ENCODE data around the gene RNF133. TPM values are rescaled to one million over a fixed set of nuclear protein-coding genes. Genes with fewer than 3 reads are reported as not detected.
"Not testable (repeated sequence)": the region's sequence is repeated elsewhere in the genome, so short reads cannot be mapped to it uniquely, and the experiment has no call there.

The RNF133 gene
- total RNA-seq, 2 experiments from 2014 or later = not detected

DNA sequence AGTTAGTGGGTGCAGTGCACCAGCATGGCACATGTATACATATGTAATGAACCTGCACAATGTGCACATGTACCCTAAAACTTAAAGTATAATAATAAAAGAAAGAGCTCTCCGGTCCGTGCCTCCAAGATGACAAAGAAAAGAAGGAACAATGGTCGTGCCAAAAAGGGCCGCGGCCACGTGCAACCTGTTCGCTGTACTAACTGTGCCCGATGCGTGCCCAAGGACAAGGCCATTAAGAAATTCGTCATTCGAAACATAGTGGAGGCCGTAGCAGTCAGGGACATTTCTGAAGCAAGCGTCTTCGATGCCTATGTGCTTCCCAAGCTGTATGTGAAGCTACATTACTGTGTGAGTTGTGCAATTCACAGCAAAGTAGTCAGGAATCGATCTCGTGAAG lies 17.7 kb downstream of the RNF133 start:
- H3K36me3 Mint-ChIP-seq; H3K4me3 Mint-ChIP-seq; H3K4me1 Mint-ChIP-seq; H3K27me3 Mint-ChIP-seq; CTCF ChIA-PET; DNase-seq; H3K27ac Mint-ChIP-seq; ATAC-seq; H3K9me3 Mint-ChIP-seq (ENCODE audit: low read depth): not testable (repeated sequence)

DNA sequence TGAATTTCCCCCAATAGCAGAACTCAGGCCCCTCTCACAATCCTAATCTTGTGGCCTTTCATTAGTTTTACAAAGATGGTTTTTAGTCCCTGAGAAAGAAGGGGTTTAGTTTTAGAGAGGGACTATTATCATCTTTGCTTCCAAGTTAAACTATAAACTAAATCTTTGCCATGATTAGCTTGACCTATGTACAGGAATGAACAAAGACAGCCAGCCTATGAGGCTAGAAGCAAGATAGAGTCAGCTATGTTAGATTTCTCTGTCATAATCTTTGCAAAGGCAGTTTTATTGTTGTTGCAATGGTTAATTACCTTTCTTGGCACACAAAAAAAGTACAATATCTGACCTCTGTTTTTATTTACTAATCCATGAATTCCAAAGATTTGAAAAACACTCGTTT lies 19.1 kb downstream of the RNF133 start:
- Mint-ChIP-seq H3K36me3 (no peaks in the 10 kb centered on the region), H3K9me3 (ENCODE audit: low read depth) (peaks cover 2% of the 10 kb centered on the region), H3K27me3 (no peaks in the 10 kb centered on the region), H3K4me3 (no peak overlapping the region), H3K27ac (no peak overlapping the region), H3K4me1 (no peaks in the 10 kb centered on the region)
- CTCF ChIA-PET = no interaction called here
- ATAC-seq (no peak), DNase-seq (no peak)

GRCh38 chr7:122679269-122679709 lies 19.6 kb downstream of the RNF133 start:
- H3K4me3 Mint-ChIP-seq; CTCF ChIA-PET; H3K27ac Mint-ChIP-seq; H3K4me1 Mint-ChIP-seq; DNase-seq; ATAC-seq; H3K36me3 Mint-ChIP-seq; H3K9me3 Mint-ChIP-seq (ENCODE audit: low read depth); H3K27me3 Mint-ChIP-seq: not testable (repeated sequence)

GRCh38 chr7:122677149-122677548 lies 21.8 kb downstream of the RNF133 start:
- no peaks in the 10 kb centered on the region for H3K36me3 Mint-ChIP-seq
- peaks cover 5% of the 10 kb centered on the region for H3K9me3 Mint-ChIP-seq (ENCODE audit: low read depth)
- CTCF ChIA-PET = no interaction called here
- no peaks in the 10 kb centered on the region for H3K4me1 Mint-ChIP-seq
- no peak overlapping the region for H3K4me3 Mint-ChIP-seq
- no peak for ATAC-seq
- H3K27ac Mint-ChIP-seq = no peak overlapping the region
- DNase-seq = no peak
- no peaks in the 10 kb centered on the region for H3K27me3 Mint-ChIP-seq

DNA sequence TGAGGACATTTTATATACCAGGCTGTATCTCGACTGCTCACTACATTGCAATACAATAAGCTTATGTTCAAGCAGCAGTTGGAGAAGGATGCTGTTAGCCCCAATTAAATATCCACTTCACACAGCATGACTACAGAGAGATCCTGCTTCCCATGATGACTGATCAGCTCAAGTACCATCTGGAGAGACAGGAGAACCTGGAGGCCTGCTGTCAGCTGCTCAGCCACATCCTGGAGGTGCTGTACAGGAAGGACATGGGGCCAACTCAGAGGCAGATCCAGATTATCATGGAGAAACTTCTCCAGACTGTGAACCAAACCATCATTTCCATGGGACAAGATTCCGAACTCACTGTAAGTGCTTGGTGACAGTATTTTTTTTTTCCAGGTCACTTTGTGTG lies 22.5 kb downstream of the RNF133 start:
- no peak for DNase-seq
- no peak overlapping the region for H3K27ac Mint-ChIP-seq
- CTCF ChIA-PET = no interaction called here
- H3K4me3 Mint-ChIP-seq = no peak overlapping the region
- H3K27me3 Mint-ChIP-seq = no peaks in the 10 kb centered on the region
- ATAC-seq = no peak
- H3K4me1 Mint-ChIP-seq = no peaks in the 10 kb centered on the region
- no peaks in the 10 kb centered on the region for H3K36me3 Mint-ChIP-seq
- H3K9me3 Mint-ChIP-seq (ENCODE audit: low read depth) = peaks cover 5% of the 10 kb centered on the region

DNA sequence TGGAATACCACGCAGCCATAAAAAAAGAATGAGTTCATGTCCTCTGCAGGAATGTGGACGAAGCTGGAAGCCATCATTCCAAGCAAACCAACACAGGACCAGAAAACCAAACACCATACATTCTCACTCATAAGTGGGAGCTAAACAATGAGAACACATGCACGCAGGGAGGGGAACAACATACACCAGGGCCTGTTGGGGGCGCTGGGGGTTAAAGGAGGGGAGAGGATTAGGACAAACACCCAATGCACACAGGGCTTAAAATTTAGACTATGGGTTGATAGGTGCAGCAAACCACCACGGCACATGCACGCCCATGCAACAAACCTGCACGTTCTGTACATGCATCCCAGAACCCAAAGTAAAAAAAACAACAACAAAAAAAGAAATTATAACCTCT lies 23.3 kb downstream of the RNF133 start:
- H3K4me3 Mint-ChIP-seq = no peak overlapping the region
- no peak overlapping the region for H3K27ac Mint-ChIP-seq
- H3K27me3 Mint-ChIP-seq = no peaks in the 10 kb centered on the region
- DNase-seq = no peak
- no peaks in the 10 kb centered on the region for H3K36me3 Mint-ChIP-seq
- CTCF ChIA-PET = no interaction called here
- no peak for ATAC-seq
- no peaks in the 10 kb centered on the region for H3K4me1 Mint-ChIP-seq
- peaks cover 7% of the 10 kb centered on the region for H3K9me3 Mint-ChIP-seq (ENCODE audit: low read depth)

DNA sequence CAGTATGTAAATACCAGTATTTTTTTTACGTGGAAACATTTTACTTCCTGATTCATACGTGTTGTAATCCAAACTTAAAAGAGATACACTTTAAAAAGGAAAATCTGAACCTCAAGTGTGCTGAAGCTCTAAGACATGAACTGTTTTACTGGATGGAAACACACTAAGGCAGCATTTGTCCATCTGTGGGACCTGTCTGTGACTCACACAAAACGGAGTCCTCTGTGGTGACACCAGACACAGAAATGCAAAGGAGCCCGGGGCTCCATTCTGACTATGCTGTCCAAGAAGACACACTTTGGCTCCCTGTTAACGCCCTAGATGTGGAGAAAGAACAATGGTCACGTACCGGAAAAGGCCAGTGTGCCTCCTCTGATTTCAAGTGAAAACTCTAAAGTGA lies 23.9 kb downstream of the RNF133 start:
- ATAC-seq = no peak
- H3K9me3 Mint-ChIP-seq (ENCODE audit: low read depth) = peaks cover 7% of the 10 kb centered on the region
- no peak for DNase-seq
- H3K27me3 Mint-ChIP-seq = no peaks in the 10 kb centered on the region
- H3K4me3 Mint-ChIP-seq = no peak overlapping the region
- H3K27ac Mint-ChIP-seq = no peak overlapping the region
- no peaks in the 10 kb centered on the region for H3K36me3 Mint-ChIP-seq
- CTCF ChIA-PET = no interaction called here
- no peaks in the 10 kb centered on the region for H3K4me1 Mint-ChIP-seq

DNA sequence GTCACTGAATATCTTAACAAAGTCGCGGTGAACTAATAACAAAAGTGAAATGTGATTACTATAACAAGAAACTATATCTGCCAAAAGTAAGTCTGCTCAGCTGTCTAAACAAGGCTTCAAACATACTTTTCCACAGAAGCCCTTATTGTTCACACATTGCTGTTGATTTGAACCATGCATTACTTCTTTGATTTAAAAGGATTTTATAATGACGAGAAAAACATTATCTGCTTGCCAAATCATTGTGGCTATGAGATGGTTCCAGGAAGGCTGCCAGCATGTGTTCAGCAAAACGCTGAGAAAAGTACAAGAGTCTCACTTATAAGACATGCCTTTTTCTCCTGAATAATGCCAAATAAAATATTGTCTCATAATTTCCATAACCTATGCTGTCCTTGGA lies 24.4 kb downstream of the RNF133 start:
- DNase-seq (no peak), ATAC-seq (no peak)
- H3K4me1 Mint-ChIP-seq = no peaks in the 10 kb centered on the region
- H3K27ac Mint-ChIP-seq = no peak overlapping the region
- no peaks in the 10 kb centered on the region for H3K27me3 Mint-ChIP-seq
- peaks cover 7% of the 10 kb centered on the region for H3K9me3 Mint-ChIP-seq (ENCODE audit: low read depth)
- no peaks in the 10 kb centered on the region for H3K36me3 Mint-ChIP-seq
- H3K4me3 Mint-ChIP-seq = no peak overlapping the region
- CTCF ChIA-PET = no interaction called here

DNA sequence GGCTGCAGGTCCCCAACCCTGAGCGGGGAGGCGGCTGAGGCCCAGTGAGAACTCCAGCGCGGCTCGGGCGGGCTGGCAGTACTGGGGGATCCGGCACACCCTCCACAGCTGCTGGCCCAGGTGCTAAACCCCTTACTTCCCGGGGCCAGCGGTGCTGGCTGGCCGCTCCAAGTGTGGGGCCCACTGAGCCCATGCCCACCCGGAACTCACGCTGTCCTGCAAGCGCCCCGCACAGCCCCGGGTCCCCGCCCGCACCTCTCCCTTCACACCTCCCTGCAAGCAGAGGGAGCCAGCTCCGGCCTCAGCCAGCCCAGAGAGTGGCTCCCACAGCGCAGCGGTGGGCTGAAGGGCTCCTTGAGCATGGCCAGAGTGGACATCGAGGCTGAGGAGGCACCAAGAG lies 25.0 kb downstream of the RNF133 start:
- H3K36me3 Mint-ChIP-seq = no peaks in the 10 kb centered on the region
- CTCF ChIA-PET = no interaction called here
- H3K27ac Mint-ChIP-seq = no peak overlapping the region
- no peaks in the 10 kb centered on the region for H3K27me3 Mint-ChIP-seq
- peaks cover 5% of the 10 kb centered on the region for H3K9me3 Mint-ChIP-seq (ENCODE audit: low read depth)
- H3K4me3 Mint-ChIP-seq = no peak overlapping the region
- ATAC-seq (no peak), DNase-seq (no peak)
- H3K4me1 Mint-ChIP-seq = no peaks in the 10 kb centered on the region

GRCh38 chr7:122672536-122672935 lies 26.4 kb downstream of the RNF133 start:
- Mint-ChIP-seq H3K4me1 (no peaks in the 10 kb centered on the region), H3K9me3 (ENCODE audit: low read depth) (peaks cover 5% of the 10 kb centered on the region), H3K4me3 (no peak overlapping the region), H3K27me3 (no peaks in the 10 kb centered on the region), H3K36me3 (no peaks in the 10 kb centered on the region), H3K27ac (no peak overlapping the region)
- no peak for DNase-seq
- ATAC-seq = no peak
- CTCF ChIA-PET = no interaction called here

DNA sequence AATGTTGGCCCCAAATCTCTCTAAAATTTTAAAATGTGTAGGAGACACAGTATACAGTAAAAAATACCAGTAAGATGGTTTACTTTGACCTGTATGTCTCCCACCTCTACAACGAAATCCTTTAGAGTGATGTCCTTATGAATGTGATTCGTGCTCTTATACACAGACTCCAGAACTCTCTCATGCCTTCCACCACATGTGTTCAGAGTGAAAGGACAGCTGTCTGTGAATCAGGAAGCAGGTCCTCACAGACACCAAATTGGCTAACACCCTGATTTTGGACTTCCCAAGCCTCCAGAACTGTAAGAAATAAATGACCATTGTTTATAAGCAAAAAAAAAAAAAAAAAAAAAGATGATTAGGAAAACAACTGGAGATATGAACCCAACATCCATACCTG lies 35.2 kb downstream of the RNF133 start:
- ATAC-seq (no peak), DNase-seq (no peak)
- Mint-ChIP-seq H3K4me3 (no peak overlapping the region), H3K36me3 (no peaks in the 10 kb centered on the region), H3K4me1 (no peaks in the 10 kb centered on the region), H3K27me3 (no peaks in the 10 kb centered on the region), H3K27ac (no peak overlapping the region), H3K9me3 (ENCODE audit: low read depth) (peaks cover 7% of the 10 kb centered on the region)
- CTCF ChIA-PET = no interaction called here

DNA sequence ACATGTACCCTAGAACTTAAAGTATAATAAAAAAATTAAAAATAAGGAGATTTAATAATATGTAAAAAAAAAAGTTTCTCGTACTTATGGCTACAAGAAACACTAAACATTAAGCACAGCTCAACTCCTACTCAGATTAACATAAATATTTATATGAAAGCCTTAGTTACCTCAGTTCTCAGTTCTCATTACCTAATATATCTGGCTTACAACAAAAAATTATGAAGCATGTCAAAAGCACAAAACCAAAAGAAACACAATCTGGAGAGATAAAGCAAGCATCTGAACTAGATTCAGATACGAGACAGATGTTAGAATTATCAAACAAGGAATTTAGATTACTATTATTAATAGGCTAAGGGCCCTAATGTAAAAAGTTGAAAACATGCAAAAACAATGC lies 40.1 kb downstream of the RNF133 start:
- DNase-seq = no peak
- Mint-ChIP-seq H3K4me1 (no peaks in the 10 kb centered on the region), H3K36me3 (no peaks in the 10 kb centered on the region), H3K4me3 (no peak overlapping the region), H3K9me3 (ENCODE audit: low read depth) (peaks cover 12% of the 10 kb centered on the region), H3K27me3 (no peaks in the 10 kb centered on the region), H3K27ac (no peak overlapping the region)
- CTCF ChIA-PET = no interaction called here
- ATAC-seq = no peak

- Mint-ChIP-seq H3K27ac (no peak overlapping the region), H3K27me3 (no peaks in the 10 kb centered on the region), H3K9me3 (ENCODE audit: low read depth) (peaks cover 5% of the 10 kb centered on the region), H3K36me3 (no peaks in the 10 kb centered on the region), H3K4me1 (no peaks in the 10 kb centered on the region), H3K4me3 (no peak overlapping the region)
- ATAC-seq (no peak), DNase-seq (no peak)
- CTCF ChIA-PET = no interaction called here
These were observed 45.2 kb downstream of the RNF133 start for GRCh38 chr7:122653685-122654084.

GRCh38 chr7:122652876-122653275 lies 46.0 kb downstream of the RNF133 start:
- H3K27me3 Mint-ChIP-seq = no peaks in the 10 kb centered on the region
- no peak overlapping the region for H3K4me3 Mint-ChIP-seq
- DNase-seq (no peak), ATAC-seq (no peak)
- H3K36me3 Mint-ChIP-seq = no peaks in the 10 kb centered on the region
- H3K9me3 Mint-ChIP-seq (ENCODE audit: low read depth) = peaks cover 7% of the 10 kb centered on the region
- H3K27ac Mint-ChIP-seq = no peak overlapping the region
- CTCF ChIA-PET = no interaction called here
- no peaks in the 10 kb centered on the region for H3K4me1 Mint-ChIP-seq

- CTCF ChIA-PET = no interaction called here
These were observed 47.5 kb downstream of the RNF133 start for GRCh38 chr7:122651451-122651850.

More at GRCh38 chr7:122651451-122651850, 47.5 kb downstream of the RNF133 start:
- Mint-ChIP-seq H3K4me3 (no peak overlapping the region), H3K4me1 (no peaks in the 10 kb centered on the region), H3K27me3 (no peaks in the 10 kb centered on the region), H3K36me3 (no peaks in the 10 kb centered on the region), H3K27ac (no peak overlapping the region), H3K9me3 (ENCODE audit: low read depth) (peaks cover 7% of the 10 kb centered on the region)
- ATAC-seq = no peak
- no peak for DNase-seq

Measured in activated CD8-positive, alpha-beta memory T cell treated with anti-CD3 and anti-CD28 coated beads, Interleukin-2, amount 10 ng/mL, durations not matched to agents 7 days and 5 days (primary cell).